Keratinocyte (primary cell): ENCODE data around the gene ZNF789.

Experiments used
- CTCF ChIP-seq, 3 experiments: IDR thresholded peaks in 1 of 3; conservative IDR thresholded peaks in 1 of 3; optimal IDR thresholded peaks in 1 of 3; 2 replicates in 2 of 3; 3 replicates in 1 of 3; pipeline versions ENCODE3 to v1.5.1; 2011; ENCODE audit warnings: low read length in 3 of 3, mild to moderate bottlenecking in 3 of 3, moderate library complexity in 2 of 3, control low read depth in 1 of 3, inconsistent platforms in 1 of 3; ENCODE audit not compliant: insufficient read depth in 2 of 3; ENCODE audit errors: extremely low read depth in 1 of 3
- EZH2 ChIP-seq: IDR thresholded peaks from one replicate; pipeline ENCODE4 v1.6.1; 2012; ENCODE audit warnings: inconsistent platforms, mild to moderate bottlenecking, low read length, moderate library complexity

GRCh38 chr7:99447943-99448342 is 24.7 kb upstream of the ZNF789 start:
- TF ChIP-seq CTCF (optimal IDR thresholded peaks at IDR 0.05 in 1 of 3, IDR thresholded peaks at IDR 0.05 in 1 of 3, conservative IDR thresholded peaks at IDR 0.05 in 1 of 3; ENCODE audit: extremely low read depth in 1 of 3, insufficient read depth in 2 of 3, low read length in 3 of 3) (peak in 2 of 3 experiments; percentile 9 to 39), EZH2 (no peak)
